Fibroblast of the aortic adventitia (primary cell): Measurements from ENCODE around the gene ARMC2. TPM values are rescaled to one million over a fixed set of nuclear protein-coding genes. Genes with fewer than 3 reads are reported as not detected.

Experiments used
- DNase-seq: peaks from one replicate; pipeline ENCODE4 v3.0.0-alpha.2; 2010; ENCODE audit warnings: low read depth
- H3K4me3 ChIP-seq: 2 replicates; pipeline ENCODE4 v1.5.1; 2011; ENCODE audit warnings: low read depth, mild to moderate bottlenecking, control low read depth, low read length, moderate library complexity
- small RNA-seq: library from RNA; depleted of rRNA; stranded (forward); fragments of <200 nt; gene quantifications from one replicate; pipeline ENCODE3, GENCODE V24; 2012
- total RNA-seq: library from RNA; depleted of rRNA; stranded (reverse); fragments of >200 nt; gene quantifications from 2 replicates; pipeline ENCODE4 v1.2.3, GENCODE V29; 2012; ENCODE audit warnings: low replicate concordance
- TF ChIP-seq, protein P1 (sequence below): IDR thresholded peaks from 2 replicates; pipeline ENCODE4 v1.5.1; 2011; ENCODE audit warnings: mild to moderate bottlenecking, low read length, control low read depth, inconsistent platforms; ENCODE audit not compliant: insufficient read depth

The ARMC2 gene
- total RNA-seq, 1 donor: 2.5 TPM

DNA sequence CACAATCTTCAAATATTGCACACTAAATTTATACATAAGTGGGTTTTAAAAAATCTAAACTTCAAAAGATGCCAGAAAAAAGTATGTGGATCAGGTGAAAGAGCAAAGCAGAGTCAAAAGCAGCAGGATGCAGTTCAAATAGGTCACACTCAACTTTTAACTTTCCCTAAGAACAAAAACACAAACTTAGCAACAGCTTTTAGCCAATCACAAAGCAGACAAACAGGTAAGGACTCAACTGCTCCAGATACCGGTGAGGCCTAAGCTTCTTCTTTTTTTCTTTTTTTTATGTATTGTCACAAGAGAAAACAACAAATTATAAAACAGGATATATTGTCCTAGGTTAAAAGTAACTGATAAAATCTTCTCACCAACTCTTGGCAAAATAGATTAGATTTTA lies 171.7 kb downstream of the ARMC2 start:
- TF ChIP-seq, protein P1, sequence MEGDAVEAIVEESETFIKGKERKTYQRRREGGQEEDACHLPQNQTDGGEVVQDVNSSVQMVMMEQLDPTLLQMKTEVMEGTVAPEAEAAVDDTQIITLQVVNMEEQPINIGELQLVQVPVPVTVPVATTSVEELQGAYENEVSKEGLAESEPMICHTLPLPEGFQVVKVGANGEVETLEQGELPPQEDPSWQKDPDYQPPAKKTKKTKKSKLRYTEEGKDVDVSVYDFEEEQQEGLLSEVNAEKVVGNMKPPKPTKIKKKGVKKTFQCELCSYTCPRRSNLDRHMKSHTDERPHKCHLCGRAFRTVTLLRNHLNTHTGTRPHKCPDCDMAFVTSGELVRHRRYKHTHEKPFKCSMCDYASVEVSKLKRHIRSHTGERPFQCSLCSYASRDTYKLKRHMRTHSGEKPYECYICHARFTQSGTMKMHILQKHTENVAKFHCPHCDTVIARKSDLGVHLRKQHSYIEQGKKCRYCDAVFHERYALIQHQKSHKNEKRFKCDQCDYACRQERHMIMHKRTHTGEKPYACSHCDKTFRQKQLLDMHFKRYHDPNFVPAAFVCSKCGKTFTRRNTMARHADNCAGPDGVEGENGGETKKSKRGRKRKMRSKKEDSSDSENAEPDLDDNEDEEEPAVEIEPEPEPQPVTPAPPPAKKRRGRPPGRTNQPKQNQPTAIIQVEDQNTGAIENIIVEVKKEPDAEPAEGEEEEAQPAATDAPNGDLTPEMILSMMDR: no peak

DNA sequence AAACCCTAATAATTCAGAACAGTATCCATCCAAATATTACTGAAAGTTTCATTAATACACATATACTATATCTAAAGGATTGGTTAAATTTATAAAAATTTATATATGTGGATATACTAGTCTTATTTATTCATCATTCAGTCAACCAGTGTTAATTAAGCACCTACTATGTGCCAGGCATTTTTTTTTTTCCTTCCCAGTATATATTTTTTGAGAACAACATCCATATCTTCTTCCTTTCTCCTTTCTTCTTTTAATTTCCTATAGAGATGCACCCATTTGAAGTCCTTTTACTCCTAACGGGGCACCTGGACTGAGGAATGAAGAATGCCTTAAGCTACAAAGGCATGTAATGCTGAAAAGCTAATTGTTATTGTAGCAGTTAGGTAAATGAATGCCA lies 173.6 kb downstream of the ARMC2 start:
- no peak for DNase-seq
- TF ChIP-seq, protein P1: no peak
- H3K4me3 ChIP-seq: no peak overlapping the region

More for the DNA sequence above, 171.7 kb downstream of the ARMC2 start:
- no peak for DNase-seq
- H3K4me3 ChIP-seq: no peak overlapping the region

DNA sequence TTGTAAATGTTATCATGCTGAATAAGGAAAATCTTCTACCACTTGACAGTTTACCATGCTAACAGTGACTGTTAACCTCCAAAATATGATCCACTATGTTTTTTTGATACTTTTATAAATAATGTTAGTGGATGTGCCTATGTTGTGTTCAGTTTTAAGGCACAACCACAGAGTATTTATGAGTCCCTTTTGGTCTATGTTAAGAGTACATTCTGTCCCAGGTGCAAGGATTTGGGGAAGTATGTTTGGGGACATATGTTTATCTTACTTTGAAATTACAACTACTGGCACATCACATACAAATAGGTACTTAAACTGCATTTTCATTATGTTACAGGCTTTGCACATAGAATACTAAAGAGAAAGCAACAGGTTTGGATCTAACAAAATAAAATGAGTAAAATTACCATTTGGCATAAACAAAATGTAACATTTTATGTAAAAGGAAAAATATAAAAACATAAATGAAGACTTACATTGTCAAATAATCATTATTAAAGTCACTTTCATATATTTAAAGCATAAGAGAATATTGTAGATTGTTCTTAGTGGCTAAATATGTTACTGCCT lies 175.2 kb downstream of the ARMC2 start:
- no peak overlapping the region for H3K4me3 ChIP-seq
- TF ChIP-seq, protein P1: no peak
- no peak for DNase-seq

Small RNAs within 50 kb of the gene (small RNA-seq; reads per million reads assigned to genes)
- gene AL445189.2: 0.57 reads per million
- not detected for gene Z95118.1

Other genes starting within 250 kb of the ARMC2 start
- 22.7 and 22.8 TPM in 2 replicates for gene SESN1, start 246.4 kb downstream of the ARMC2 start, total RNA-seq
- gene CEP57L1, start 247.1 kb downstream of the ARMC2 start, total RNA-seq: 27.1 and 41.3 TPM in 2 replicates